Effector memory CD4-positive, alpha-beta T cell (primary cell): Measurements from ENCODE around the gene COA8.

ENCODE experiments used
- DNase-seq, 3 donors: peaks; one replicate each; pipeline ENCODE4 v3.0.0-alpha.2; 2020
- H3K27ac ChIP-seq: 2 replicates; pipeline ENCODE4 v1.7.0; 2013; ENCODE audit warnings: mild to moderate bottlenecking, low read length, moderate library complexity; ENCODE audit not compliant: insufficient read depth, poor library complexity, severe bottlenecking
- H3K27me3 ChIP-seq: replicated peaks from 2 replicates; pipeline ENCODE4 v1.7.0; 2013; ENCODE audit warnings: mild to moderate bottlenecking, low read length; ENCODE audit not compliant: insufficient read depth, control insufficient read depth, poor library complexity, severe bottlenecking
- H3K36me3 ChIP-seq: 2 replicates; pipeline ENCODE4 v1.7.0; 2013; ENCODE audit warnings: mild to moderate bottlenecking, low read length, moderate library complexity; ENCODE audit not compliant: control insufficient read depth, insufficient read depth
- H3K4me1 ChIP-seq: 2 replicates; pipeline ENCODE4 v1.7.0; 2013; ENCODE audit warnings: low read length, mild to moderate bottlenecking; ENCODE audit not compliant: control insufficient read depth, insufficient read depth, poor library complexity, severe bottlenecking
- H3K4me3 ChIP-seq: 2 replicates; pipeline ENCODE4 v1.7.0; 2013; ENCODE audit warnings: low read length, low read depth, mild to moderate bottlenecking; ENCODE audit not compliant: insufficient read depth, poor library complexity, severe bottlenecking
- H3K9me3 ChIP-seq: 2 replicates; pipeline ENCODE4 v1.7.0; 2013; ENCODE audit warnings: mild to moderate bottlenecking, low read length, moderate library complexity; ENCODE audit not compliant: control insufficient read depth

Gene COA8

DNA sequence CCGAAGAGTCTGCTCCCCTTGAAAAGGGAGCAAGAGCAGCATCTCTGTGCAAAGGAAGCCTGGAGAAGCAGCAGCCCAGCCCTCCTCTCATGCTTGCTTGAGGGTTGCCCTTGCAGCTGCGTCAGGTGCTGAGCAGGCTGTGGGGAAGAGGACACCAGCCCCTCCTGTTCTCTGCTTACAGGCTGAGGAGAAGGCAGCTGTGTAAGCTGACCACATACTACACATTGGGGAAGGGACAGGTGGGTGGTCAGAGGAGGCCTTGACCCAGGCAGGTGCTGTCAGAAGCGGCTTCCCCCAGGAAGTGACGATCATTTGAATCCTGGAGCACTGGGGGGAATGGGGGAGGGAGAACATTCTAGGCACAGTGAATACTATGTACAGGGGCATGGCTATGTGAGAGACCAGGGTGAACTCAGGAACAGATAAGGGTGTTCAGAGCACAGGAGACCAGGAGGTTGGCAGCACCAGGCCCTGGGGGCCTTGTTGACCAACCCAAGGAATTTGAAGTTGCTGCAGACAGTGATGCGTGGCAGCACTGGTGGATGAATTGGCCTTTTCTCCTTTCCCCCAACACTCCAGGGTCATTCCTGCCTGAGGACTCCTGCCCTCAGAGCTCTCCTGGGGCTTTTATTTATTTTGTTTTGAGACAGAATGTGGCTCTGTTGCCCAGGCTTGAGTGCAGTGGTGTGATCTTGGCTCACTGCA is 63.5 kb downstream of the COA8 start:
- no peak overlapping the region for H3K4me3 ChIP-seq
- no peak for DNase-seq
- no peaks in the 10 kb centered on the region for H3K36me3 ChIP-seq
- no peaks in the 10 kb centered on the region for H3K27me3 ChIP-seq
- no peak overlapping the region for H3K27ac ChIP-seq
- H3K4me1 ChIP-seq, result peaks cover 36% of the 10 kb centered on the region
- H3K9me3 ChIP-seq, result no peaks in the 10 kb centered on the region

GRCh38 chr14:103627073-103628025 is 64.6 kb downstream of the COA8 start:
- no peaks in the 10 kb centered on the region for H3K27me3 ChIP-seq
- no peak overlapping the region for H3K4me3 ChIP-seq
- H3K27ac ChIP-seq, result no peak overlapping the region
- DNase-seq, result no peak
- peaks cover 39% of the 10 kb centered on the region for H3K4me1 ChIP-seq
- H3K36me3 ChIP-seq, result no peaks in the 10 kb centered on the region
- no peaks in the 10 kb centered on the region for H3K9me3 ChIP-seq

- Histone ChIP-seq H3K4me3 (peak overlapping the region; percentile 93), H3K27ac (peak overlapping the region; percentile 85), H3K36me3 (no peaks in the 10 kb centered on the region), H3K4me1 (peaks cover 39% of the 10 kb centered on the region), H3K9me3 (no peaks in the 10 kb centered on the region), H3K27me3 (no peaks in the 10 kb centered on the region)
- DNase-seq, result no peak
Measured at GRCh38 chr14:103628221-103628683, 65.5 kb downstream of the COA8 start.

- DNase-seq, result peak; percentile 64 to 73 (median 66)
- Histone ChIP-seq H3K9me3 (no peaks in the 10 kb centered on the region), H3K27me3 (no peaks in the 10 kb centered on the region), H3K27ac (peak within 1 kb of the TSS; percentile 85), H3K4me1 (peaks cover 39% of the 10 kb centered on the region), H3K36me3 (no peaks in the 10 kb centered on the region), H3K4me3 (peak within 1 kb of the TSS; percentile 93)
Measured at GRCh38 chr14:103628684-103629502, 66.1 kb downstream of the COA8 start, which contains the start of gene KLC1. KLC1 (plus strand) TSS chr14:103629211; CDS start chr14:103654565, 25,354 bp downstream.

- H3K4me1 ChIP-seq, result peaks cover 34% of the 10 kb centered on the region
- H3K36me3 ChIP-seq, result no peaks in the 10 kb centered on the region
- DNase-seq, result peak in 1 of 3 donors; percentile 20
- H3K27ac ChIP-seq, result peak overlapping the region; percentile 85
- no peaks in the 10 kb centered on the region for H3K27me3 ChIP-seq
- H3K4me3 ChIP-seq, result peak overlapping the region; percentile 93
- H3K9me3 ChIP-seq, result no peaks in the 10 kb centered on the region
Measured at GRCh38 chr14:103629503-103630121, 66.9 kb downstream of the COA8 start.

- peak overlapping the region; percentile 93 for H3K4me3 ChIP-seq
- no peaks in the 10 kb centered on the region for H3K27me3 ChIP-seq
- H3K27ac ChIP-seq, result no peak overlapping the region
- DNase-seq, result no peak
- H3K4me1 ChIP-seq, result peaks cover 28% of the 10 kb centered on the region
- peaks cover 3% of the 10 kb centered on the region for H3K36me3 ChIP-seq
- H3K9me3 ChIP-seq, result no peaks in the 10 kb centered on the region
Measured at GRCh38 chr14:103630364-103631108, 67.8 kb downstream of the COA8 start.

DNA sequence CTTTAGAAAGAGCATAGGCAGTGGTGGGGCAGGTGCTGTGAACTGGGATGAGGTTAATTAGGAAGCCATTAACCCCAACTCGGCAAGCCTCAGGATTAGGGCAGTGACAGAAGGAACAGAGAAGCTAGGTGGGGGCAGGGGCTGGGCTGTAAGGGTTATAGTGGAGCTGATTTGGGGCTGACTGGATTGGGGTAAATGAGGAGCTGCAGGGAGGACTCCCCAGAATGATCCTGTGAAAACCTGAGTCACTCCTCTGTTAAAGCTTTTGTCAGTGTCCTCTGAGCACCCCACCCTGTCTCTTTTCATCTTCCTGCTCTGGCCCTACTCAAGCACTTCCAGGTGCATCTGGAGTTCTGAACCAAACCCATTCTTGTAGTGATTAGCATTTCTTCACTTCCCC is 70.6 kb downstream of the COA8 start:
- DNase-seq, result no peak
- Histone ChIP-seq H3K27me3 (no peaks in the 10 kb centered on the region), H3K36me3 (peaks cover 3% of the 10 kb centered on the region), H3K4me1 (peaks cover 28% of the 10 kb centered on the region), H3K9me3 (no peaks in the 10 kb centered on the region), H3K4me3 (no peak overlapping the region), H3K27ac (no peak overlapping the region)

DNA sequence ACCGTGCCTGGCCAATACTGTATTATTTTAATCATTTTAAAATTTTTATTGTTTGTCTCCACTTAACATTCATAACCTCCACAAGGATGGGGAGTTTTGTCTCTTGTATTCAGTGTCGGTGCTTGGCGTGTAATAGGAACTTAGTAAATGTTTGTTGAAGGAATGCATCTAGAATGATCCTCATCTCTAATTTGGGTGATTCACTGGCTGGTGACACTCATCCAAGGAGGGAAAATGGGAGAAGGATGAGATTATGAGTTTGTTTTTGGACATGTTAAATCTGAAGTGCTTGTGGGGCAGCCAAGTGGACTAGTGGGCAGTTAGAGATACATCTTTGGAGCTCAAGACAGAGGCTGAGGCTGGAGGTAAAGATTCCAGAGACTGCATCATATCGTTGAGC is 71.4 kb downstream of the COA8 start:
- Histone ChIP-seq H3K9me3 (no peaks in the 10 kb centered on the region), H3K36me3 (peaks cover 3% of the 10 kb centered on the region), H3K4me1 (peaks cover 26% of the 10 kb centered on the region), H3K27ac (no peak overlapping the region), H3K4me3 (no peak overlapping the region), H3K27me3 (no peaks in the 10 kb centered on the region)
- no peak for DNase-seq

GRCh38 chr14:103638594-103638993 is 75.8 kb downstream of the COA8 start:
- Histone ChIP-seq H3K27ac (no peak overlapping the region), H3K4me1 (peaks cover 11% of the 10 kb centered on the region), H3K27me3 (no peaks in the 10 kb centered on the region), H3K4me3 (no peak overlapping the region), H3K36me3 (peaks cover 3% of the 10 kb centered on the region), H3K9me3 (no peaks in the 10 kb centered on the region)
- no peak for DNase-seq
